22Rv1 (cell line): ENCODE measurements around the gene DAAM2.

Experiments used
- H3K27ac ChIP-seq: fragments of 450-650 bp; 2 replicates; pipeline ENCODE4 v1.5.1; 2017
- CTCF ChIP-seq: fragments of 450-650 bp; IDR thresholded peaks from 2 replicates; pipeline ENCODE4 v1.5.1; 2017; ENCODE audit warnings: mild to moderate bottlenecking
- ZFX ChIP-seq: fragments of 450-650 bp; IDR thresholded peaks from 2 replicates; pipeline ENCODE4 v1.6.1; 2017; ENCODE audit warnings: antibody characterized with exemption, borderline replicate concordance

The DAAM2 gene

GRCh38 chr6:39844866-39845265 is 52.7 kb downstream of the DAAM2 start:
- TF ChIP-seq ZFX (no peak), CTCF (no peak)
- no peak overlapping the region for H3K27ac ChIP-seq

- H3K27ac ChIP-seq = no peak overlapping the region
- TF ChIP-seq ZFX = no peak
- TF ChIP-seq CTCF = no peak
Observed at GRCh38 chr6:39847221-39847620, 55.0 kb downstream of the DAAM2 start.

GRCh38 chr6:39848171-39848570 is 56.0 kb downstream of the DAAM2 start:
- H3K27ac ChIP-seq = no peak overlapping the region
- TF ChIP-seq ZFX (no peak), CTCF (no peak)

GRCh38 chr6:39849228-39849627 is 57.1 kb downstream of the DAAM2 start:
- no peak overlapping the region for H3K27ac ChIP-seq
- TF ChIP-seq CTCF = no peak
- no peak for TF ChIP-seq ZFX

- no peak overlapping the region for H3K27ac ChIP-seq
- no peak for TF ChIP-seq CTCF
- no peak for TF ChIP-seq ZFX
Observed at GRCh38 chr6:39849764-39850163, 57.6 kb downstream of the DAAM2 start.

GRCh38 chr6:39850736-39851297 is 58.6 kb downstream of the DAAM2 start:
- no peak overlapping the region for H3K27ac ChIP-seq
- no peak for TF ChIP-seq CTCF
- no peak for TF ChIP-seq ZFX

GRCh38 chr6:39851331-39851730 is 59.2 kb downstream of the DAAM2 start:
- no peak for TF ChIP-seq CTCF
- TF ChIP-seq ZFX = no peak
- no peak overlapping the region for H3K27ac ChIP-seq
